Measurements from ENCODE around the gene PPARGC1A. TPM values are rescaled to one million over a fixed set of nuclear protein-coding genes. Genes with fewer than 3 reads are reported as not detected.

The PPARGC1A gene
- under 0.01 and 38.9 TPM in 2 replicates for total RNA-seq

DNA sequence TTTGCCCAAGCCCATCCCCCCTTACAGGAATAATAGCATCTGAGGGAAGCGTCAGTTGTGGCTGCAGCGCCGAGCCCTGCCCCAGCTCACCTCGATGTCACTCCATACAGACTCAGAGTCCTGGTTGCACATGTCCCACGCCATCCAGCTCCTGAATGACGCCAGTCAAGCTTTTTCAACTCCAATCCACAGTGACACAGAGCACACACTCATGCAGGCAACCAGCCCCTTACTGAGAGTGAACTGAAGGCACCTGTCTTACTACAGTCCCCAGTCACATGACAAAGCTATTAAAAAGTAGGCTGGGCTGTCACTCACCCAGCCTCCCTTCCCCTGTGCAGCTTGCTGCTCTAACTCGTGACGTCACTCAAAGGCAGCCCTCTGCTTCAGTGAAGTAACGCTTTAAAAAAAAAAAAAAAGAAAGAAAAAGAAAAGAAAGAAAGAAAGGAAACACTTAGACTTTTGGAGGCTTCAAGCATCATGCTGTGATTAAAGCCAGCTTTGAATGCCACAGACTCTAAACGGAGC lies at the start of gene PPARGC1A:
Gene PPARGC1A, minus strand, starts transcription at position 234 of the 528 bp plus-strand sequence. Its CDS starts 90 bp downstream, at position 144.

Measured in nasal cavity respiratory epithelium epithelial cell of viscerocranial mucosa (primary cell).